CD4-positive, alpha-beta T cell treated with Interleukin-4 for 1 hour (primary cell): ENCODE data around the gene MITF.
A peak's percentile ranks its signal among the peaks of the same experiment; 100 is the strongest.

Source experiments
- DNase-seq, 2 donors: peaks; one replicate each; pipeline ENCODE4 v3.0.0-alpha.2; 2020 to 2022

The MITF gene

GRCh38 chr3:69761896-69762767 lies 22.9 kb downstream of the MITF start:
- no peak for DNase-seq

- no peak for DNase-seq
These were observed 23.5 kb downstream of the MITF start for GRCh38 chr3:69762768-69763229.

- DNase-seq, result no peak
These were observed 24.2 kb downstream of the MITF start for GRCh38 chr3:69763458-69763857.

- DNase-seq, result peak in 1 of 2 donors; percentile 4
These were observed 25.0 kb downstream of the MITF start for GRCh38 chr3:69764121-69764741.

- no peak for DNase-seq
These were observed 25.6 kb downstream of the MITF start for GRCh38 chr3:69764861-69765260.

- DNase-seq, result no peak
These were observed 27.4 kb downstream of the MITF start for GRCh38 chr3:69766638-69767037.

DNA sequence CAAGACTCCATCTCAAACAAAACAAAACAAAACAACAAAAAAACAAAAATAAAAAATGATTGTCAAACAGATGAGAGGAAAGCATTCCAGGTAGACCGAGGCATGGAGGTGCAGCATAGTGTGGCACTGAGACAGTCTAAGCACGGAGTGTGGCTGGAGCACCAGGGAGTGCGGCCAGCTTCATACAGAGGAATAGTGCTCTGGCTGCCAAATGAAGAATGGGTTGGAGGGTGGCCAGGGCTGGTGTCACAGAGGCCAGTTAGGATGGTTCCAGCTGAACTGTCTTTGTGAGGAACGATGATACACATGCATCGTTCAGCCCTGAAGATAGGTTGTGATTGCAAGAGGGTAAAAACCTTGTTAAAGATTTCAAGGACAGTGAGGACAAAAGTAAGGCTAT lies 28.3 kb downstream of the MITF start:
- DNase-seq, result no peak

GRCh38 chr3:69768438-69768837 lies 29.2 kb downstream of the MITF start:
- no peak for DNase-seq

DNA sequence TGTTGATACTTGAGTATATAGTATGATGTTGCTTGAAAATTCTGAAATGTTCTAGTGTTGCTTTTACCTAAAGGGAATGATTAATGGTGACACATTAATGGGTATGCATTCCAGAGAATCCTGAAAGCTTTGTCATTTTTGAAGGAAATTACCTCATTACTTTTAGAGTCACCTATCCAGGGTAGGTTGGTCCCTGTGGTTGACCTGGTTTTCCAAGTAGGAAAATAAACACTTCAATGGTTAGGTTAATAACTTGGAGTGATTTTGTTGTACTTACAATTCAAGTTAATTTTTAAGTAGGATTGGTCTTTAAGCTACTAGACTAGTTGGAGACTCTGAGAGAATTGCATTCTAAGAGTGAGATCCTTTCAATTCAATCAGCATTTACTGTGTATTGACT lies 31.0 kb downstream of the MITF start:
- no peak for DNase-seq

- DNase-seq, result no peak
These were observed 31.8 kb downstream of the MITF start for GRCh38 chr3:69770976-69771634.

DNA sequence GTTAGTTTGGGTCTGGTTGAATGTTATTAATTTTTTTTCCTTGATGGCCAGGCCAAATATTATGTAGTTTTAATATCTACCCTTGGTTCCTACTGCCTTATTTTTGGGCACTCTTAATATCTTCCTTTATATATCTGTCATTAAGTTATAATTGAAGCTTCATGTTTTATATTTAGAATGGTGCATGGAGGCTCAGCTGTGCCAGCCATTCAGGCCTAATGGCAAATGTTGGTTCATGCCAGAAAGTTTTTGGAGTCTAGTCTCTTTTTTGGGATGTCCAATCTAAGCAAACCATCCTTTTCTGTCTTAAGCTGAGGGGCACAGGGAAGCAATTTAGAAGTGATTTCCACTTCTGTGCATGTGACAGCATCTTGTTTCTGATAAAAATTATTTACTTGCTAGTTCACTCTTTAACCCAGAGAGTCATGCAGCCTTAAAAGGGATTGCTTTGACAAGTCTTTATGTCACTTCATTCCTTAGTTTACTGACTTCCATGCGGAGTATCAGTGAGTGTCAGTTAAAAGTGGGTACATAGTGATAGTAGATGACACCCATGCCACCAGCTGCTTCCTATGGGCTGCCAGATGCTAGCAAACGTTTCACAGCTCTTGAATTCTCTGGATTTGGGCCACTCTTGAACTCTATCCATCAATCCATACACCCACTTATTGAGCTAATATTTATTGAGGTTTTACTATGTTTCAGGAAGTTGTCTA lies 33.0 kb downstream of the MITF start:
- DNase-seq, result no peak

DNA sequence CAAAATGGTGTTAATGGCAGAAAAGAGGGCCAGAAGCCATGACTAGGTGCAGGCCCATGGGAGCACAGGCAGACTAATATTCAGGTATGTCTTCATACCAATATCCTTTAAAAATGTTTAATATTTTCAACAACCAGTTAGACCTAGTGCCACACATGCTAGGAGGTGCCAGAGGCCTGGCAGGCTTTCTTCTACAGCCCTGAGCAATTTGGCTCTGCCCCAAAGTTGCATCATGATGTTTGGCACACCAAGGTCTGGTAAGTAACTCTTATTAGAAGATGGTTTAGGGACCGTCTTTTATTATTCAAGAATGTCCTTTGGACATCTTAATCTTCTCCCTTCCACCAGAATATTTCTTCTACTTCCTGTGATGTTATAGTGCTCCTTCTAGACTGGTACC lies 34.8 kb downstream of the MITF start:
- DNase-seq, result no peak

DNA sequence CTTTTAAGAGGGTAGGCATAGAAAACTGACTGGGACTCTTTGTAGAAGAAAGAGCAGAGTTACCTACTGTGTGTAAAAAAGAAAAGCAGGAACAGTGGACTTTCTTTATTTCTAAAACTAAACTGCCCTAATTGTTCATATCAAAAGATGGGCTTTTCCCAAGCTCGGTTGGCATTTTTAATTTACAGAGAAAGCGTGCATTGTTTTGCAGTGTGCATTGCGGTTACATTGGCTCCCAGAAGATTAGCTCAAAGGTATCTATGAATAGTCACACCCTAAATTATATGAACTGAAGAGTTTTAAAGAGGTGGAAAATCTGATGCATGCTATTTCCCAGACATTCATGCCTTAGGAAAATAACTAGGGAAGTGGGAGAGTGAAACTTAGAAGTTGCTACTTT lies 36.5 kb downstream of the MITF start:
- no peak for DNase-seq

DNA sequence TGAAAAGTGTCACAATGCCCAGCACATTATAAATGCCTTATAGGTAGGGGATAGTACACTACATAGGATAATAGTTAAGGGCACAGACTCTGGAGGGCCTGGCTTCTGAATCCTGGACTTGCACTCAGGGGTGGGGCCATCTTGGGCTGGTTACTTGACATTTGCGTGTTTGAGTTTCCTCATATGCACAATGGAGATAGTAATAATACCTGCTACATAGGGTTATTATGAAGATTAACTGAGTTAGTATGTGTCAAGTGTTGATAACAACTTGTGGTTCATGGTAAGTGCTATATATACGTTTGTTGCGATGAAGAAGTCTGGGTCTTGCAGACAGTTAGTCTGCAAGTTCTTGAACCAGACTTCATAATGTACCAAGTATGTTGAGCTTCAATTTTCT lies 37.0 kb downstream of the MITF start:
- no peak for DNase-seq

- no peak for DNase-seq
These were observed 37.8 kb downstream of the MITF start for GRCh38 chr3:69776920-69777581.

DNA sequence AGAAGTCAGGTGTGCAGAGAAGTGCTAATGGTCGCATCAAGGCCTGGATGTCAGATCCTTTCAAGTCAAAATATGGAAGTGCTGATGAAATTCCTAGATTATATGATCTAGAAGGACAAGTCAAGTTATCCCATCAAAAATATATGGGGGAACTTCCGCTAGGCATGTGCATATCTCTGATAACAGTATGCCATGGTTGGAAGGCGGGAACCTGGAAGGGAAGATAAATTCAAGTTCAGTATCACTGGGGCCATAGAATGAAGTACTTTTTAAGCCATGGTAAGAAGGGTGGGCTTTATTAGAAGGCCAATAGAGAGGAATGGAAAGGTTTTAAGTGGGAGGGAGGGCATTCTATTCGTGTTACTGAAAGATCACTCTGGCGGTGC lies 38.3 kb downstream of the MITF start:
- no peak for DNase-seq

- DNase-seq, result no peak
These were observed 42.3 kb downstream of the MITF start for GRCh38 chr3:69781593-69781992.

DNA sequence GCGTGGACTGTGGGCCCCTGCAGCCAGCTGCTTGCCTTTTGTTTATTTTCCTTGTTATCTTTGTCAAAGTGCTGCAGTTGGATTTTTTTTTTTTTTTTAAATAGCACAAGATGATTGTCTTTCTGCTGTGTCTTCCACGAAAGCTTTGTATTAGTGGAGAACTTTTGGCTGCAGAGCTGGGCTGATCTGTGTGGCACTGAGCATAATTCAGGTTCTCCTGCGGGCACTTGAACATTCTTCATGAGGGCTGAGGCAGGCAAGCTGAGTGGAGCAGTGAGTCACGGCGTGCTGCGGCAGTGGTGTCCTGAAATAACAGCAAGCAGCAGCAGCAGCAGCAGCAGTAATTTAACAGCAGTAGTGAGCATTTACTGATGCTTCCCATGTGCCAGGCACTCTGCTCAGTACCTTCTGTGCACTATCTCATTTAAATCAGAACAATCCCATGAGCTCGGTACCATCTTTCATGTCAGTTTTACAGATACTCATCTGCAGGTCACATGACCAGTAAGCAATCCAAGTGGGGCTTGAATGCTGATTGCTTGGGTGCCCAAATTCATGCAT lies 45.8 kb downstream of the MITF start:
- DNase-seq, result no peak

GRCh38 chr3:69785769-69786320 lies 46.6 kb downstream of the MITF start:
- DNase-seq, result no peak

DNA sequence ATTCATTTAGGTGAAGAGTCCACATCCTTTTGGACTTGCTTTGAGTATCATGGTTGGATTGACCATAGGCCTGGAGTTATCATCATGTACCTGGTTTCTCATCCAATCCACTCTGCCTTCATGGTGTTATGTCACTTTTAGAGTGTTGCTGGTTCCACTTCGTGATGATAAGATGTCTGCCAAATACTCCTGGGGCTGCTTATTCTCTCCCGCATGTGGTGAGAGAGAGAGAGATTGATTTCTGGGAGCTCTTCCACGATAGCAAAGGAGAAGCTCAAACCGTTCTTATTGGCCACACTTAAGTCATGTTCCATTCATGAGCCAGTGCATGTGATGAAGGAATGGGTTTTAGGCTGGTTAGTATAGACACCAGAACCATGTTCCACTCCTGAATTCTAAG lies 47.6 kb downstream of the MITF start:
- DNase-seq, result no peak

DNA sequence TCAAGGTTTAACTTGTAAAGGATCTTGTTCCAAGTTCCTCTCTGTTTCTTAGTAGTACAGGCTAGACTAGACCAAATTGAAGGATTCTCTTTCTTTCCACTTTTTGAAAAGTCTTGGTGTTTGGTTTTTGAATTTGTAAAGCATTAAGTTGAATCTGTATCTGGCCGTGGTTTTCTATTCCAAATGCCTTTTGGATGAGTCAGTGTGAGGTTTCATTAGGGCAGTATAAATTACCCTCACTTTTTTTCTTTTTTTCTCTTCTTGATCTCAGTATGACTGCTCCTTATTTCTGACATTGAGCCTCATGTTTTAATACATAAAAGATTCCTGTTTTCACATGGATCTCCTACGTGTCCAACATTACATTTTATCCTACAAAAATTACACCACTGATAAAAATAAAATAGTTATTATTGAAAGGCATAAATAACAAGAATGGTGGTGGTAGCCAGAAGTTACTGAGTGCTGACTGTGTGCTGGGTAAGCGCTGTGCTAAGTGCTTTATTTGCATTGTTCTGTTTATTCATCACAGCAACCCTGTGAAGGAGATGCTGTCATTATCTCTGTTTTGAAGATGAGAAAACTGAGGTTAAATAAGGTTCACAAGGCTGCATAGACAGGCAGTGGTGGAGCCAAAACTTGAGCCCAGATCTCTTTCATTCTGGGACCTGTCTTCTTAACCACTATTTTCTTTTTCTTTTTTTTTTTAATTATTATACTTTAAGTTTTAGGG lies 48.3 kb downstream of the MITF start:
- DNase-seq, result no peak
